Progenitor cell of endocrine pancreas (in vitro differentiated cells): Measurements from ENCODE around the gene P3R3URF. TPM values are rescaled to one million over a fixed set of nuclear protein-coding genes. Genes with fewer than 3 reads are reported as not detected.

Experiments
- DNase-seq: peaks from one replicate; pipeline ENCODE4 v3.0.0; 2021; ENCODE audit warnings: low spot score; ENCODE audit not compliant: unreplicated experiment
- H3K27ac Mint-ChIP-seq: 2 replicates; pipeline ENCODE4 v1.8.0; 2021; ENCODE audit warnings: mild to moderate bottlenecking, moderate library complexity, mixed read lengths
- H3K27me3 Mint-ChIP-seq: 2 replicates; pipeline ENCODE4 v1.8.0; 2021; ENCODE audit warnings: mixed read lengths
- H3K36me3 Mint-ChIP-seq: 2 replicates; pipeline ENCODE4 v1.8.0; 2022; ENCODE audit warnings: mixed read lengths; ENCODE audit not compliant: insufficient read depth
- H3K4me1 Mint-ChIP-seq: 2 replicates; pipeline ENCODE4 v1.8.0; 2021; ENCODE audit warnings: low read depth, mixed read lengths
- H3K4me3 Mint-ChIP-seq: 2 replicates; pipeline ENCODE4 v1.8.0; 2021; ENCODE audit warnings: low read depth, mild to moderate bottlenecking, moderate library complexity, mixed read lengths
- H3K9me3 Mint-ChIP-seq: 2 replicates; pipeline ENCODE4 v1.8.0; 2021; ENCODE audit warnings: low read depth, mixed read lengths
- total RNA-seq: library from RNA; stranded (reverse); gene quantifications from 2 replicates; pipeline ENCODE4 v1.2.1, GENCODE V29; 2021
- TF ChIP-seq, protein P1 (sequence below): fragments of 200-600 bp; sonication (generic); IDR thresholded peaks from one replicate; pipeline ENCODE4 v1.5.0; 2021; ENCODE audit warnings: antibody characterized with exemption, mild to moderate bottlenecking; ENCODE audit not compliant: unreplicated experiment

P3R3URF gene
- total RNA-seq, 1 donor from 2014 or later = not detected

DNA sequence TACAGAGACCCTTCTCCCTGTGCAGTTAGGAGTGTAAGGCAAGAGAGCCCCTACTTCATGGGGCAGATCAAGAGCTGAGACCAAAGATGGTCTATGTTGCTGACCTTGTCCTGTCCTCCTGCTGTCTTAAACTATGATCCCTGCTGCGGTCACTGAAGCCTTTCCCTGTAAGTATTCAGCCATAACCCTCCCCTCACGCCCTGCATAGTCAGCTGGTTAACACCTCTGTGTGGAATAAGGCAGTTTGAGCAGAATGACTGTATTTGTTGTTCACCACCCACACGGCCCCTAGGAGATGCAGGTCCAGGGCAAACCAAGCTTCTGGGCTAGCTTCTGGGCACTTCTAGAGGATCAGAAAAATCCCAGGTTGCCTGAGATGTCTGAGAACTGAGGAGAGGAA lies 1.0 kb downstream of the P3R3URF start:
- Mint-ChIP-seq H3K4me3 (no peak overlapping the region), H3K4me1 (no peaks in the 10 kb centered on the region), H3K36me3 (no peaks in the 10 kb centered on the region), H3K27me3 (peaks cover 15% of the 10 kb centered on the region), H3K9me3 (no peaks in the 10 kb centered on the region), H3K27ac (no peak overlapping the region)
- TF ChIP-seq, protein P1, sequence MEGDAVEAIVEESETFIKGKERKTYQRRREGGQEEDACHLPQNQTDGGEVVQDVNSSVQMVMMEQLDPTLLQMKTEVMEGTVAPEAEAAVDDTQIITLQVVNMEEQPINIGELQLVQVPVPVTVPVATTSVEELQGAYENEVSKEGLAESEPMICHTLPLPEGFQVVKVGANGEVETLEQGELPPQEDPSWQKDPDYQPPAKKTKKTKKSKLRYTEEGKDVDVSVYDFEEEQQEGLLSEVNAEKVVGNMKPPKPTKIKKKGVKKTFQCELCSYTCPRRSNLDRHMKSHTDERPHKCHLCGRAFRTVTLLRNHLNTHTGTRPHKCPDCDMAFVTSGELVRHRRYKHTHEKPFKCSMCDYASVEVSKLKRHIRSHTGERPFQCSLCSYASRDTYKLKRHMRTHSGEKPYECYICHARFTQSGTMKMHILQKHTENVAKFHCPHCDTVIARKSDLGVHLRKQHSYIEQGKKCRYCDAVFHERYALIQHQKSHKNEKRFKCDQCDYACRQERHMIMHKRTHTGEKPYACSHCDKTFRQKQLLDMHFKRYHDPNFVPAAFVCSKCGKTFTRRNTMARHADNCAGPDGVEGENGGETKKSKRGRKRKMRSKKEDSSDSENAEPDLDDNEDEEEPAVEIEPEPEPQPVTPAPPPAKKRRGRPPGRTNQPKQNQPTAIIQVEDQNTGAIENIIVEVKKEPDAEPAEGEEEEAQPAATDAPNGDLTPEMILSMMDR = no peak
- DNase-seq = no peak

DNA sequence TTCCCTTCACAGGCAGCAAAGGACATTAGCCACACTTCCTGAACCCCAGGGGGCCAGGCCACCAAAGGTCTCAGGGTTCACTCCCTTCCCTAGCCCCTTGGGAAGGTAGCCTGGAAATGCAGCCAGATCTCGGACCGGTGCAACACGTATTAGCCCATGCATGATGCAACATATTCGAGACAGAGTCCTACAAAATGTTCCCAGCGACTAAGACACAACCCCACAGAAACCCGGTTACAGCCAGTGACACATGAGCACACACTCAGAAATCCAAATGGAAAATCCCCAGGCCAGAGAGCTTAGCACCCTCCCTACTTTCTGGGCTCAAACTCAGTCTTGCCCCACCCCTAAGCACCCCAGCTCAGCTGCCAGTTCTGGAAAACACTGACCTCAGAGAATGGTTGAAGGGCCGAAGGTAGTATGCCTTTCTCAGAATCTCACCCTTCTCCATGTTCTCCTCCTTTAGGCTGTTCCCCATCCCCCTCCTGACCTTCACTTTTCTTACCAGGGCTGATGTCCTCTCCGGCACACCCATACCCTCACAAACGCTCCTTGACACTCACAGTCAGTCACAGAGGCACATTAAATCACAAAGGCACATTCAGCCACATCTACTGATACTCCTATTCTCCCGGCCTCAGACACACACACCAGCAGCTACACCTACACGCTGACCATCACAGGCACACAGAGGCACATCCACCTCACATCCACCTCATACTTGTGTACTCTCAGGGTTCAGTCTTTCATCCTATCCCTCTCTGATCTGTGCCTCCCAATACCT lies 1.6 kb downstream of the P3R3URF start, which contains the start of gene TSPAN1:
Gene TSPAN1 (plus strand): TSS at position 640 of the 784 bp plus-strand sequence. CDS start 6,021 bp downstream, outside the sequence.
- no peak within 1 kb of the TSS for H3K27ac Mint-ChIP-seq
- no peaks in the 10 kb centered on the region for H3K36me3 Mint-ChIP-seq
- TF ChIP-seq, protein P1 = no peak
- H3K27me3 Mint-ChIP-seq = peaks cover 20% of the 10 kb centered on the region
- H3K4me3 Mint-ChIP-seq = no peak within 1 kb of the TSS
- no peak for DNase-seq
- H3K4me1 Mint-ChIP-seq = no peaks in the 10 kb centered on the region
- no peaks in the 10 kb centered on the region for H3K9me3 Mint-ChIP-seq

DNA sequence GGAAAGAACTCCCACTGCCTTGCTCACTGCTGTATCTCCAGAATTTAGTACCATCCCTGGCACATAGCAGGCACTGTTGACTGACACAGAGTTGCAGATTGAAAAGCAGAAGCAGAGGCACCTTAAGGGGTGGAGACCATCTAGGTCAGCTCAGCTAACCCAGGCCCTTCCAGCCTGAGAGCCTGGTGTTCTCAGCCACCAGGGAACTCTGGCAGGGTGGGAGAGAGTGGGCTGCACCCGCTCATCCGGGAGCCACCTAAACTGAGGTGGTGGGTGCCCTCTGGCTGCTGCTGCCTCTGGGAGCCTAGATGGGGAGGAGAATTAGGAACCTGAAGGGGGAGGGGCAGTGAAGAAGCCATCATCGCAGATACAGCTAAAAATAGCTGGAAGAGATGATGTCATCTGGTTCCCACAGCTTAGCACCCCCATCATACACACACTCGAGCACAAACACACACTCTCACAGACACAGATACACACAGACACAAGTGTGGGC lies 2.9 kb downstream of the P3R3URF start:
- Mint-ChIP-seq H3K27ac (no peak overlapping the region), H3K9me3 (no peaks in the 10 kb centered on the region), H3K4me1 (no peaks in the 10 kb centered on the region), H3K27me3 (peaks cover 29% of the 10 kb centered on the region), H3K4me3 (no peak overlapping the region), H3K36me3 (no peaks in the 10 kb centered on the region)
- TF ChIP-seq, protein P1 = no peak
- DNase-seq = no peak

DNA sequence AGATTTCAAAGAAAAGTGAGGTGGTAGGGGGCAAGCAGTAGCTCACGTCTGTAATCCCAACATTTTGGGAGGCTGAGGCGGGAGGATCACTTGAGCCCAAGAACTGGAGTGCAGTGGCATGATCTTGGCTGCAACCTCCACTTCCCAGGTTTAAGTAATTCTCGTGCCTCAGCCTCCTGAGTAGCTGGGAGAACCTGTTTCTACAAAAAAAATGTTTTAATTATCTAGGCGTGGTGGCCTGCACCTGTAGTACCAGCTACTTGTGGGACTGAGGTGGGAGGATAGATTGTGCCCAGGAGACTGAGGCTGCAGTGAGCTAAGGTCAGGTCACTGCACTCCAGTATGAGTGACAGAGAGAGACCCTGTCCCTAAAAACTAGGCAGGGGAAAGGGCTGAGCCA lies 4.0 kb downstream of the P3R3URF start:
- no peaks in the 10 kb centered on the region for H3K4me1 Mint-ChIP-seq
- no peaks in the 10 kb centered on the region for H3K36me3 Mint-ChIP-seq
- no peak for DNase-seq
- H3K27ac Mint-ChIP-seq = no peak overlapping the region
- H3K27me3 Mint-ChIP-seq = peaks cover 36% of the 10 kb centered on the region
- TF ChIP-seq, protein P1 = no peak
- H3K4me3 Mint-ChIP-seq = no peak overlapping the region
- no peaks in the 10 kb centered on the region for H3K9me3 Mint-ChIP-seq

DNA sequence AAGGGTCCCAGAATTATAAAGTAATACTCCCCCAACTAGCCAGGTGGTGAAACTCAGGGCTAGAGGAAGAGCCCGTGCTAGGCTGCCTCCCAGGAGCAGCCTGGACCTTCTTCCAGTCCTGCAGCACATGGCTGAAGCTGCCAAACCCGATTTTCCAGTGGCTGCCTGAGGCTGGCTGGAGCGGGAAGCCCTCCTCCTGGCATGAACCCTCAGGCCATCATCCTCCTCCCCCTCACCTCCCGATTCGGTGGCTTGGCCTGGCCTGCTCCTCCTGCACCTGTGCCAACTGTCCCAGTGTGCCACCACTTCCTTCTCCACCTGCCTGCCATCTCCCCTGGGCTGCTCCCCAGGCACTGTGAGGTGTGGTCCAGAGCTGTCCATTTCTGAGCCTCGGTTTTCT lies 4.4 kb downstream of the P3R3URF start:
- Mint-ChIP-seq H3K9me3 (no peaks in the 10 kb centered on the region), H3K27me3 (peaks cover 39% of the 10 kb centered on the region), H3K4me1 (no peaks in the 10 kb centered on the region), H3K27ac (no peak overlapping the region), H3K36me3 (no peaks in the 10 kb centered on the region), H3K4me3 (no peak overlapping the region)
- DNase-seq = peak; percentile 25
- TF ChIP-seq, protein P1 = no peak
